ENCODE data around the gene TBX5.

DNA sequence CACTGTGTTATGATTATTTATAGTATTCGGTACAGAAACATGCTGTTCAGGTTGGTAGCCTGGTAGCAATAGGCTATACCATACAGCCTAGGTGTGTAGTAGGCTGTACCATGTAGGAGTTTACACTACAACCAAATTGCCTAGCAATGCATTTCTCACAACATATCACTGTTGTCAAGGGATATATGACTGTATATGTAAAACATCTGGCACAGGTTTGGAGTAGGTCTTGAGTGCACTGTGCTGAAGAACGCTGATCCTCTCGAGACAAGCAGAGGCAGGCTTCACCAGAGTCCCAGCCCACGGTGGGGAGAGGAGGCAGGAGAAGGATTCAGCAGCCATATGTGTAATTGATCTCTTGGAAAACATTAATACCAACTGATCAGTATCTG, 15.0 kb upstream of the TBX5 start:
- TF ChIP-seq GATA2 (IDR thresholded peaks at IDR 0.05; ENCODE audit: low read depth, low read length) (no peak), GATA3 (IDR thresholded peaks at IDR 0.05; ENCODE audit: low read depth, low read length) (no peak)
